Erythroblast (primary cell): ENCODE measurements around the gene ABCA8.

Source experiments
- GATA1 ChIP-seq: IDR thresholded peaks from 2 replicates; pipeline ENCODE4 v1.6.1; 2011; ENCODE audit warnings: low read depth, mild to moderate bottlenecking, control low read depth, low read length, moderate library complexity
- POLR2A ChIP-seq: IDR thresholded peaks from 2 replicates; pipeline ENCODE4 v1.6.1; 2011; ENCODE audit warnings: mild to moderate bottlenecking, low read length

DNA sequence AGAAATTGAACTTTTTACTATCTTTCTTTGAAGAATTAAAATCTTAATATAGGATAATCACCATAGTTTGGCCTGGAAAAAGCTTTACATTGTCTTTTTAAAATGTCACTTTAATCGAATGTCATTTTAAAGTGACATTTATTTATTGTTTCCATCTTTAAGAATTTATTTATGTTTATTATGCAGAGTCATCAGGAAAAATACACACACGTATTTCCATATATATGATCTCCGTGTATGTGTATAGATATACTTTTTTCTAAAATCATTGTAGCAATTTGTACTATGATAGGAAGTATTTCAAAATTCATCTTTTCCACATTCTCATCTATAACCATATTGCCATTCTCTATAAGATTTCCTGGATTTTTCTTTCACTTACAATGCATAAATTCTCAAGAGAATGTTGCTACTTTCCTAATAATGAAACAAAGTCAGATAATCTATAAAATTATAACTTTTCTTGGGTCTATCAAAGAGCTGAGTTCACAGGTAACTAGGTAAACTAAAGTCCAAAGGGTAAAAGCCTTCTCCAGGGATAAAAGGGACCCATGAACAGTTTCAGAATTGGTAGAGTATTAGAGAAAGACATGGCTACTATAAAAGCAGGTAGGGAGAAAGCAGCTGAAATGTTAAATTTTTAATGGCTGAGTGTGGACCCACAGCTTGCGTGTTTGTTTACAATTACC is 11.9 kb downstream of the ABCA8 start:
- TF ChIP-seq POLR2A, result no peak
- no peak for TF ChIP-seq GATA1
